NCI-H1105 (cell line): ENCODE results near the gene R3HDM1.
"Not testable (repeated sequence)": the region's sequence is repeated elsewhere in the genome, so short reads cannot be mapped to it uniquely, and the experiment has no call there.

Source experiments
- DNase-seq: peaks from one replicate; lab custom pipeline; 2025; lab: John Stamatoyannopoulos, UW

The R3HDM1 gene

DNA sequence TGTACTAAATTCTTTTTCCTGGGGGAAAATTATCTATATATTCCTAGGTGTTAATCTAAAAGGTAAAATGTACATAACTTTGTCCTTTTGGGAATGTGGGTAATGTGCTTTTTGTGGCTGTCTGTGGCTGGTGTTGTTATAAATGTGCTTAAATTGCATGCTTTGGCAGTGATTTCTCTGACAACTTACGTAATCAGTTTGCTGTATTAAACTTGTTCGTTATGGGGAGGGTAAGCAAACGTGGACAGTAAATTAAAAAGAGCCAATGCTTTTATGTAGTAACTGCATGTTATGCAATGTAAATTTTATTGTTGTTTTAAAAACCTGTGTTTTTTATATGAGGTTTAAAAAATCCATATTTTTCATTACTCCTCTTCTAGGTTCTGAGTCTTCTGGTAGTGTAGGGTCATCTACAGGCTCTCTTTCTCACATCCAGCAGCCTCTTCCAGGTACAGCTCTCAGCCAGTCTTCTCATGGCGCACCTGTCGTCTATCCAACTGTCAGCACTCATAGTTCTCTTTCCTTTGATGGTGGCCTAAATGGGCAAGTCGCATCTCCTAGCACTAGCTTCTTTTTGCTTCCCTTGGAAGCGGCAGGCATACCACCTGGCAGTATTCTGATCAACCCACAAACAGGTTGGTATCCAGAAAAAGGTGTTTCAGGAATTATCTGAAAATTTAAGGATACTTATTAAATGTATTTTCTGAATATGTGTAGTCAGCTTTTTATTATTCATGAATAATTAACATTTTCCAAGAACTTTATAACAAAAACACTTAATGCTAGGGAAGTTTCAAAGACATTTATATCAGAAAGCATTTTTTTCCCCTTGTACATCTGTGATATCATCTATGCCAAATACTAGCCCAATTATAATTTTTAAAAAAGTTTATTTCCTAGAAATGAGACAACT is 110.1 kb downstream of the R3HDM1 start:
- DNase-seq = no peak

DNA sequence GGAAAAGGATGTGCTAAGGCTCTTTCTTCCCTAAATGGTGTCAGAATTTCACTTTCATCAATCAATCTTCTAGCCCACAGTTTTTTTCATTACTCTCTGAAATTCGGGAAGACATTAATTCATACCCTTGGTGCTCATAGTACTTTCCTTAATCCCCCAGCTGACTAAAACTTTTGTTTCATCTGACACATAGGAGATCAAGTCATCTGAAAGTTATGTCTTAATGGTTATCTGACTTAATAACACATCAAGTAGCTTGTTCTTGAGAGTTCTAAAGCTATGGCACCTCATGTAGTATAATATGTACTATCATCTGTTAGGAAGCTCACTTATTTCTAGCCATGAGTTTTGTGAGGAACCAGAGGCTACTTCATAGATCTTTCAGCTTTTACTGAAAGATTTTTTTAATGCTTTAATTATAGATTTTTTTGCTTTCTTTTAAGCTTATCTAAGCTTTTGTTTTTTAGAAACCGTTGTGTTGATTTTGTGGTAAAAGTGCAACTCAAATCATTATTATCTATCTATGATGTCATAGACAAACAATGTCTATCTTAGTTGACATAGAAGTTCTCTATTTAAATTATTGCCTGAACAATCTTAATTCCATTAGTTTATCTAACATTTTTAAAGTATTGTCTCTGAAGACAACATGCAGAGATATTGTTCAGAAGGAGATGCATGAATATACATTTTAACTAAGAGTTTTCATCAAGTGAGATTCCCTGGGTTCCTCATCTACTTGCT is 116.7 kb downstream of the R3HDM1 start:
- DNase-seq = no peak

DNA sequence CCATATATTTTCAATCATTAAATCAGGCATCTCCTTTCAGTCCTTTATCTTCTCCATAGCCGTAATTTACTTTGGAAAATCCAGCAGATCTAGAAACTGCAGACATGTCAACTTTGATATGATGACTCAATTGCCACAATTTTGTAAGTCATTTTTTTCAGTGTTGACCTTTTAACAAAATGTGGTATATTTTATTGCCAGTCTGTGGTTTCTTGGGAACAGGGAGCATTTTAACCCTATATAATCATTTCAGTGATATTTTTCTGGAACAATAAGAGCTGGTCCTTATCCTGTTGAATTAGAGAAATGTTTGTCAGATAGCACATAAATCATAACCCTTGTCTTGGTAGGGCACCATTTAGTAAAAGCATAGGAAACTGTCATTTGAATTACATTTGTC is 119.4 kb downstream of the R3HDM1 start:
- no peak for DNase-seq

DNA sequence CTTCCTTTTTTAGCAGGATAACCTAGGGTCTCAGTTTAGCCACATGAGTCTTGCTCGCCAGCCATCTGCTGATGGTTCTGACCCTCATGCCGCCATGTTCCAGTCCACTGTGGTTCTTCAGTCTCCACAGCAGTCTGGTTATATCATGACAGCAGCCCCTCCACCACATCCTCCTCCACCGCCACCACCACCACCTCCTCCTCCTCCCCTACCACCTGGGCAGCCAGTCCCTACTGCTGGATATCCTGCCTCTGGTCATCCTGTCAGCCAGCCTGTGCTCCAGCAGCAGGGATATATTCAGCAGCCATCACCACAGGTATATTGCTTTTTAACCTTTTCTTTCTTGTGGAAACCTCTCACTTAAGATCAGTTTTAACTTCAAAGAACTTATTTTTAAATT is 120.4 kb downstream of the R3HDM1 start:
- DNase-seq = no peak

DNA sequence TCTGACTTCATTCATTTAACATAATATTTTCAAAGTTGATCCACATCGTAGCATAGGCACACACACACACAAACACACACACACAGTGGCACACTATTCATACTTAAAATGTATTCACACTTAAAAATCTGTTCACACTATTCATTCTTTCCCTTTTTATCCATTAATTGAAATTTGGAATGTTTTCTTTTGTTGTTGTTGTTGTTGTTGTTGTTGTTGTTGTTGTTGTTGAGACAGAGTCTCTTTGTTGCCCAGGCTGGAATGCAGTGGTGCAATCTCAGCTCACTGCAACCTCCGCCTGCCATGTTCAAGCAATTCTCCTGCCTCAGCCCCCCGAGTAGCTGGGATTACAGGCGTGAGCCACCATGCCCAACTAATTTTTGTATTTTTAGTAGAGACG is 123.0 kb downstream of the R3HDM1 start:
- DNase-seq = not testable (repeated sequence)

- DNase-seq = no peak
Observed at GRCh38 chr2:135657806-135658582, 126.7 kb downstream of the R3HDM1 start.

DNA sequence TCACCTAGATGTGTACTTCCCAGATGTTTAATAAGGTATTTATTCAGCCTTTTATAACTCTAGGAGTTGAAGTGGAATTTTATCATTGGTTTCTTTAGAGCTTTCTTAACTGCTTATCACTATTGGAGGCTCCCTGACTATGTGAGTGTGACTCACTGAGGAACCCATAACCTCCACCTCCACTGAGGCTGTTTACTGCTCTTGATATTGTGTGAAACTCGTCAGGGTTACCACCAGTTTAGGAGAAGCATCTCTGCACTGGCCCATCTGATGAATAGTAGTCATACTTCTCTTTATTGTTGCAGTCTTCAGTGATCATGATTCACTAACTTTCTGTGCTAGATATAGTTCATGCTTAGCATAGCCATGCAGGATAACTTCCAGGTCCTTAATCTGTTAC is 130.8 kb downstream of the R3HDM1 start:
- DNase-seq = no peak

- DNase-seq = no peak
Observed at GRCh38 chr2:135663148-135663700, 131.9 kb downstream of the R3HDM1 start.

DNA sequence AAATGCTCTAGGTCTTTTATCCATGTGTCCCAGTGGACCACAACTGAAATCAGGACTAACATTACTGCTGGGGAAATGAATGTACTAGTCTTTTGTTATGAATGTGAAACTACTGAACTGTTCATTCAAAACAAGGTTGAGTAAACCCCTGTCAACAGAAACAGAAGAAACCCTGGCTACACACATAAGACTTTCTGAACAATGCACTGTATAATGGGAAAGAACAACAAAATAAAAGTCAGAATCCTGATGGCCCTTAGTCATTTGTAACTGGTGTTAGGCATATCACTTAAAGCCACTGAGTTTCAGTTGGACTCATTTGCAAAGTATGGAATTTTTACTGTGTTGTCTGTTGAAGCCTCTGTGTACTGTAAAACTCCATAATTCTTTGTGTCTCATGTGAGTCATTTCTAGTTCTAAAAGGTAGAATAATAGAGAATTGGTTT is 133.4 kb downstream of the R3HDM1 start:
- DNase-seq = no peak

GRCh38 chr2:135667045-135667444 is 135.8 kb downstream of the R3HDM1 start:
- no peak for DNase-seq

- DNase-seq = no peak
Observed at GRCh38 chr2:135674453-135674852, 143.2 kb downstream of the R3HDM1 start.

DNA sequence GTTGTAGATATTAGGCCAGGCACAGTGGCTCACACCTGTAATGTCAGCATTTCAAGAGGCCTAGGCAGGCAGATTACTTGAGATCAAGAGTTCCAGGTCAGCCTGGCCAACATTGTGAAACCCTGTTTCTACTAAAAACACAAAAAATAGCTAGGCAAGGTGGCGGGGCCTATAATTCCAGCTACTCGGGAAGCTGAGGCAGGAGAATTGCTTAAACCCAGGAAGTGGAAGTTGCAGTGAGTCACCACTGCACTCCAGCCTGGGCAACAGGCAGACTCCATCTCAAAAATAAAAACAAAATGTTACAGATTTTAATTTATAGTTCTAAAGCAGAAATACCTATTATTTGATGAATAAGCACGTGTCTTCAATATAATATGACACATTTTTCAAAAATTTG is 144.7 kb downstream of the R3HDM1 start:
- DNase-seq = no peak

GRCh38 chr2:135679125-135679524 is 147.8 kb downstream of the R3HDM1 start:
- DNase-seq = no peak

DNA sequence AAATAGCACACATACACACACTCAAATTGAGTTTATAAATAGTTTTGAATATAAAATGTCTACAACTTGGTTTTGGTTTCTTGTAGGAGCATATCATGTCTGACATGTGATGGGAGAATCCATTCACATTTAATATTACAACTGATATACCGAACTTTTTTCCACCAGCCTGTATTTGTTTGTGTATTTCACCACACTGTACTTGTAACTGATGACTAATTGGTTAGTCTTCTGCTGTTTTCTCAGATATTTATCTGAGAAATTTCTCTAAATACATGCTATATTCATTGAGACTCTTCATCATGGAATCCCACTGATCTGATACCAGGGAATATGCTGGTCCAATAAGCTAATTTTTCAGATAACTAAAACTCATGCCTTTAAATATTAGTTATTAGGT is 154.1 kb downstream of the R3HDM1 start:
- DNase-seq = no peak

DNA sequence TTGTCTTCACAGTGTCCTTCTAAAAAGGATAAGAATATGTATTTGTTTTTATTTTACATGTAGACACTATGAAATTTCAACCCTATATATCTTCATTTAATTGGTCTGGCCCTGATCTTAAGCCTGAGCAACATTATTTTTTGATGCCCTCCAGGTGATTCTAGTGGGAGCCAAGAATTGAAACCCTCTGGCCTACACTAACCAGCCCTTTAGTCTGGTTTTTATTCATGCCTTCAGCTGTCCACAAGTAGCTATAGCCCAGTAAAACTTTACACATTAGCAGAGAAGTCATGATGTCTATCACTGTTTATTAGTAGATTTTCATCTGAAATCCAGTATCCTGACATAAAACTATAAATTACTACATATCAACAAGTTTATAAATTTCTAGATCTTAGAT is 157.7 kb downstream of the R3HDM1 start:
- DNase-seq = no peak

- no peak for DNase-seq
Observed at GRCh38 chr2:135689679-135690078, 158.4 kb downstream of the R3HDM1 start.

DNA sequence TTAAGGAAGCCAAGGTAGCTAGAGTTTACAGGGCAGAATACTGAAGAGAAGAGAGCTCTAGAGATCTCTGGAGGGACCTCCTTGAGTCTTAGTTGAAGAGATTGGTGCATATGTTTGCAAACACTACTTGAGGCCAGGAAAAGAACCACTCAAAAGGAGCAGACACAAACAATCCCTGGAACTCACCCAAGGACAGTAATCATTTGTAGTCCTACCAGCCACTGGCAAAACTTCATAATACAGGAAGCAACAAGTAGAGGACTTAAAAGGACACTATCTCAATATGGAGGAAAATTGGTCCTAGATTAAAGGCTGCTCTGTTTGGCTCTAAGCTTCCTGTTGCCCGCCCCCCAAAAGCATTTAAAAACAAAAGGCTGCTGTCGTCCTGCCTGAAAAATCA is 163.4 kb downstream of the R3HDM1 start:
- no peak for DNase-seq

GRCh38 chr2:135698838-135699237 is 167.6 kb downstream of the R3HDM1 start:
- no peak for DNase-seq

GRCh38 chr2:135701442-135701841 is 170.2 kb downstream of the R3HDM1 start:
- no peak for DNase-seq

DNA sequence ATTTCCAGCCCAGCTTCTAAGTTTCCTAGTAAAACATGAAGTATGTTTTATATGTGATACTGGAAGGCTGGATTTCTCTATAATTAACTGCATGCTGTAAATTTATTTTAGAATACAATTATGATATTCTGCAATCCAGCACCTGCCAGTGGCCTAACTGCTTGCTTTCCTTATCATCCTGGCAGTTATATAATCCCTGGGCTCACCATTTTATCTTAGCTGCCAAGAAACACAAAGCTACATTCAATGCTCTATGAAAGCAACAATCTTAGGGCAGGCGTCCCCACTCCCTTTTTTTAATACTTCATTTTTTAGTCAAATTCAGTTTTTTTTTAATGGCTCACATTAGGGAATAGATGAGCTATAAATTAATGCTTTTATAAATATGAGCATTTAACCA is 172.0 kb downstream of the R3HDM1 start:
- no peak for DNase-seq

DNA sequence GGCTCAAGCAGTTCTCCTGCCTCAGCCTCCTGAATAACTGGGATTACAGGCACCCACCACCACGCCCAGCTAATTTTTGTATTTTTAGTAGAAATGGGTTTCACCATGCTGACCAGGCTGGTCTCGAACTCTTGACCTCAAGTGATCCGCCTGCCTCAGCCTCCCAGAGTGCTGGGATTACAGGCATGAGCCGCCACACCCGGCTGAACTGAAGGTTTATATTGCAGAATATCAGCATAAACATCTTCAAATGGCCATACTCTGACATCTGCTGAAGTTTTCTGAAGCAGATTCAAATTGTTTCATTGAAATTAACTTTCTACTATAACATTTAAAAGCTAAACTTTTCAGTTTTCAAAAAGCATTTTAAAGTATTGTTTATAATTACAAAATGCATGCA is 172.8 kb downstream of the R3HDM1 start:
- DNase-seq = not testable (repeated sequence)

DNA sequence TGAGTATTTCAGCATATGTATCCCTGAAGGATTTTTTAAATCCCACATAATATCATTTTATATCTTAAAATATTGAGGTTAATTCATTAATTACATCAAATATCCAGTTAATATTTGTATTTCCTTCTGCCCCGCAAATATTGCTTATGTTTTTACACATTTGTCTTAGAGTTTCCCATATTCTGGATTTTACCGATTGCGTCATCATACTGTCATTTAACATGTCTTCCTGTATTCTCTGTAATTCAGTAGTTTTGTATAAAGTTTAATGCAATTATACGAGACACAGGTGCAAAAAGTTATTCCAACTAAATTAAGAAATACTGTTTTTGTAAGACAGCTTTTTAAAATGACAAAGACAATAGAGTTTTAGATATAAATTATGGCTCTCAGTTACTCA is 176.9 kb downstream of the R3HDM1 start:
- no peak for DNase-seq
